Measurements from ENCODE around the gene CD79A. TPM values are rescaled to one million over a fixed set of nuclear protein-coding genes. Genes with fewer than 3 reads are reported as not detected.

Gene CD79A
- total RNA-seq, 1 donor from 2014 or later, result 0.70 TPM

GRCh38 chr19:41910240-41910991, 33.3 kb downstream of the CD79A start:
- Mint-ChIP-seq H3K4me3 (peak overlapping the region; percentile 11), H3K27me3 (ENCODE audit: low read depth) (peaks cover 8% of the 10 kb centered on the region), H3K36me3 (ENCODE audit: low read depth) (peaks cover 2% of the 10 kb centered on the region), H3K4me1 (peaks cover 4% of the 10 kb centered on the region), H3K9me3 (no peaks in the 10 kb centered on the region), H3K27ac (ENCODE audit: unreplicated experiment) (no peak overlapping the region)
- DNase-seq (ENCODE audit: low read depth, low spot score), result no peak
- TF ChIP-seq CTCF (conservative IDR thresholded peaks at IDR 0.05), result no peak

- DNase-seq (ENCODE audit: low read depth, low spot score), result no peak
- Mint-ChIP-seq H3K27me3 (ENCODE audit: low read depth) (peaks cover 8% of the 10 kb centered on the region), H3K4me1 (no peaks in the 10 kb centered on the region), H3K36me3 (ENCODE audit: low read depth) (no peaks in the 10 kb centered on the region), H3K9me3 (no peaks in the 10 kb centered on the region), H3K4me3 (peak overlapping the region; percentile 20), H3K27ac (ENCODE audit: unreplicated experiment) (no peak overlapping the region)
- TF ChIP-seq CTCF (conservative IDR thresholded peaks at IDR 0.05), result no peak
Measured at GRCh38 chr19:41910992-41911888, 34.2 kb downstream of the CD79A start.

DNA sequence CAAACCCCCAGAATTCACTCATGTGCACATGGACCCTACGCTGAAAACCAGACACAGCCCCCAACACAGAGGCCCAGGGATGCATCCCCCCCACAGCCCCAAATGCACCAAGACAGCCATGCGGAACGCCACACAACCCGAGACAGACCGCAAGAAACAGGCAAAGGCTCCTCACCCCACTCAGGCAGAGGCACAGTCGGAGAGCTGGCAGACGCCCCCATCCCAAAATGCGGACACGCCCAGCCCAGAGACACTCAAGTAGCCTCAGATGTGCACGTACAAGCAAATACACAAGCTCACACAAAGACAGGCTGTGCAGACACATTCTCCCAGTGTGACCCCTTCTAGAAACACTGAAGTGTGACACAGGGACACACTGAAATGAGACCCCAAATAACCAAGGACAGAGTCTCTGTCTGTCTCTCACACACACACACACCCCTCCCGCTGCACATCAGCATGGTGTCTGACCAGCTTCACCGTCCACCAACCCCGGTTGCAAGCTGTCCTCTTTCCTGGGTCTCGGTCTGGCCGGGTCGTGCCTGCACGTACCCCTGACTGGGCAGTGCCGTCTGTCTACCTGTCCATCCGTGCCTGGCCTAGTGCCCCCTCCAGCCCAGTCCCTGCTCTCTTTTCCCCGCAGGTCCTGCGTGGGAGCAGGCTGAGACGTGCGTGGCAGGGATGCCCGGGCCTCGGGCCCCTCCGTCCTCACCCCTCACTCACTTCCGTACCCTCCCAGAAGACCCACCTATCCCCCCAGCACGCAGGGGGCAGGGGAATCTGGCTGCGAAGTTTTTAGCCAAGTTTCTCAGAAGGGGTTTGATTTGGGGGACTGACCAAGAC, 35.0 kb downstream of the CD79A start:
- no peaks in the 10 kb centered on the region for H3K4me1 Mint-ChIP-seq
- TF ChIP-seq CTCF (conservative IDR thresholded peaks at IDR 0.05), result no peak
- no peaks in the 10 kb centered on the region for H3K36me3 Mint-ChIP-seq (ENCODE audit: low read depth)
- no peak overlapping the region for H3K27ac Mint-ChIP-seq (ENCODE audit: unreplicated experiment)
- no peaks in the 10 kb centered on the region for H3K9me3 Mint-ChIP-seq
- no peak for DNase-seq (ENCODE audit: low read depth, low spot score)
- H3K27me3 Mint-ChIP-seq (ENCODE audit: low read depth), result peaks cover 8% of the 10 kb centered on the region
- H3K4me3 Mint-ChIP-seq, result peak overlapping the region; percentile 20

DNA sequence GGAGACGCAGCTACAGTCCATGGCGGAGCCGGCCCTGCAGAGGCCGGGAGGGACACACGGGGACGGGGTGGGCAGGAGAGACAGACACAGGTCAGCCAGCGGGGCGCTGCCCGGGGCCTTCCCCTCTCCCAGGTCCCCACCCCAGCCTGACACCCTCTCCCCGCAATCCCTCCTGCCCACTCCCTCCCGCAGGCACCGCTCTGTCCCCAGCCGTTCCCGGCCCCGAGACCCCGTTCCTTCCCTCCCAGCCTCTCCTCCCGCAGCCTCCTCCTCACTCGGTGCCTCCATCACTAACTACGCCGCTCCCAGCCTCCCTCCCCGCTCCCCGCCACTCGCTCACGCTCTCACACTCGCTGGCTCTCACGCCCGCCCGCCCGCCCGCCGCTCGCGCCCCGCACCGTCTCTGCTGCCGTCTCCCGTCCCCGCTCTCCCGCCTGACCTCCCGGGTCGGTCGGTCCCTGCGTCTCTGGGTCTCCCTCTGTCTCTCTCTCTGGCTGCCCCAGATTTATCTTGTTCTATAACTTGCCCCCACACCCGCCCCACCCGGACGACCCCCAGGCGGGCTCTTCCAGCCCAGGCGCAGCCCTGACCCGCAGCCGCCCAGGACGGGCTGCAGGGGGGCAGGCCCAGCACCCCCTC, 35.9 kb downstream of the CD79A start:
- Mint-ChIP-seq H3K9me3 (no peaks in the 10 kb centered on the region), H3K4me1 (no peaks in the 10 kb centered on the region), H3K4me3 (no peak overlapping the region), H3K36me3 (ENCODE audit: low read depth) (no peaks in the 10 kb centered on the region), H3K27ac (ENCODE audit: unreplicated experiment) (no peak overlapping the region), H3K27me3 (ENCODE audit: low read depth) (peaks cover 6% of the 10 kb centered on the region)
- DNase-seq (ENCODE audit: low read depth, low spot score), result no peak
- no peak for TF ChIP-seq CTCF (conservative IDR thresholded peaks at IDR 0.05)
